Neural cell (in vitro differentiated cells): ENCODE data around the gene ZNF672. TPM values are rescaled to one million over a fixed set of nuclear protein-coding genes. Genes with fewer than 3 reads are reported as not detected.

Source experiments
- H2AFZ ChIP-seq: fragments of 200-600, 300-800 bp; sonication (generic), shearing (Covaris generic); 2 replicates; pipeline ENCODE4 v1.6.0; 2014; ENCODE audit warnings: low read depth, mild to moderate bottlenecking, antibody characterized with exemption, low read length, moderate library complexity
- H3F3A ChIP-seq: fragments of 200-600 bp; shearing (Covaris generic); 2 replicates; pipeline ENCODE4 v1.6.1; 2016; ENCODE audit warnings: mild to moderate bottlenecking, moderate library complexity, mixed read lengths, antibody characterized with exemption, low read length; ENCODE audit not compliant: insufficient read depth, poor library complexity, severe bottlenecking
- H3K27ac ChIP-seq: fragments of 200-600, 300-800 bp; sonication (generic), shearing (Covaris generic); 2 replicates; pipeline ENCODE4 v1.5.1; 2014; ENCODE audit warnings: mild to moderate bottlenecking, low read length, moderate library complexity
- H3K27me3 ChIP-seq: fragments of 300-800, 200-600 bp; sonication (generic), shearing (Covaris generic); 2 replicates; pipeline ENCODE4 v1.6.0; 2014; ENCODE audit warnings: mild to moderate bottlenecking, low read depth, low read length, moderate library complexity; ENCODE audit not compliant: insufficient read depth
- H3K36me3 ChIP-seq: fragments of 300-800, 200-600 bp; sonication (generic), shearing (Covaris generic); 2 replicates; pipeline ENCODE4 v1.5.1; 2014; ENCODE audit warnings: mild to moderate bottlenecking, antibody characterized with exemption, low read length, moderate library complexity; ENCODE audit not compliant: insufficient read depth
- H3K4me2 ChIP-seq: fragments of 300-800, 200-600 bp; sonication (generic), shearing (Covaris generic); 2 replicates; pipeline ENCODE4 v1.6.0; 2014; ENCODE audit warnings: mild to moderate bottlenecking, low read length
- H3K4me3 ChIP-seq: fragments of 300-800, 200-600 bp; sonication (generic), shearing (Covaris generic); 2 replicates; pipeline ENCODE4 v1.5.1; 2014; ENCODE audit warnings: mild to moderate bottlenecking, low read length, moderate library complexity
- H3K79me2 ChIP-seq: fragments of 200-600 bp; shearing (Covaris generic); replicated peaks from 2 replicates; pipeline ENCODE4 v1.6.0; 2014; ENCODE audit warnings: mild to moderate bottlenecking, low read length, moderate library complexity; ENCODE audit not compliant: insufficient read depth
- H3K9ac ChIP-seq: fragments of 300-800, 200-600 bp; sonication (generic), shearing (Covaris generic); 2 replicates; pipeline ENCODE4 v1.6.1; 2016; ENCODE audit warnings: mild to moderate bottlenecking, low read length, mixed read lengths
- H3K9me2 ChIP-seq: fragments of 200-600 bp; shearing (Covaris generic); 2 replicates; pipeline ENCODE4 v1.6.1; 2016; ENCODE audit warnings: mild to moderate bottlenecking, low read length, mixed read lengths; ENCODE audit not compliant: insufficient read depth
- H3K9me3 ChIP-seq: fragments of 200-600, 300-800 bp; sonication (generic), shearing (Covaris generic); 2 replicates; pipeline ENCODE4 v1.6.1; 2016; ENCODE audit warnings: mild to moderate bottlenecking, mixed run types, low read length, moderate library complexity, mixed read lengths
- H4K20me1 ChIP-seq: fragments of 200-600 bp; shearing (Covaris generic); 2 replicates; pipeline ENCODE4 v1.6.1; 2016; ENCODE audit warnings: mild to moderate bottlenecking, mixed run types; ENCODE audit not compliant: insufficient read depth
- EP300 ChIP-seq: fragments of 450-650 bp; conservative IDR thresholded peaks from 2 replicates; pipeline ENCODE4 v1.6.1; 2014; ENCODE audit warnings: antibody characterized with exemption, mild to moderate bottlenecking, moderate library complexity; ENCODE audit not compliant: poor library complexity, severe bottlenecking
- EZH2 ChIP-seq: fragments of 200-600, 300-800 bp; shearing (Covaris generic), sonication (generic); IDR thresholded peaks from 2 replicates; pipeline ENCODE4 v1.6.1; 2014; ENCODE audit warnings: antibody characterized with exemption, low read length, borderline replicate concordance, mild to moderate bottlenecking; ENCODE audit not compliant: insufficient read depth, poor library complexity, severe bottlenecking
- MXI1 ChIP-seq: fragments of 450-650 bp; conservative IDR thresholded peaks from 2 replicates; pipeline ENCODE4 v1.6.1; 2014; ENCODE audit warnings: antibody characterized with exemption, mild to moderate bottlenecking; ENCODE audit not compliant: poor library complexity, severe bottlenecking
- POLR2AphosphoS5 ChIP-seq: IDR thresholded peaks from 2 replicates; pipeline ENCODE4 v1.6.1; 2012
- RAD21 ChIP-seq: fragments of 450-650 bp; conservative IDR thresholded peaks from 2 replicates; pipeline ENCODE4 v1.6.1; 2014; ENCODE audit warnings: antibody characterized with exemption, mild to moderate bottlenecking, moderate library complexity
- SMC3 ChIP-seq: fragments of 450-650 bp; conservative IDR thresholded peaks from 2 replicates; pipeline ENCODE4 v1.6.1; 2014; ENCODE audit warnings: antibody characterized with exemption, mild to moderate bottlenecking, moderate library complexity; ENCODE audit not compliant: poor library complexity
- TAF1 ChIP-seq: IDR thresholded peaks from 2 replicates; pipeline ENCODE4 v1.6.1; 2012; ENCODE audit warnings: low read depth
- polyA plus RNA-seq: library from polyadenylated mRNA; depleted of rRNA; stranded (reverse); fragments of >200 nt; gene quantifications from 2 replicates; pipeline ENCODE4 v1.2.3, GENCODE V29; 2014
- TF ChIP-seq, protein P1 (sequence below): IDR thresholded peaks from 2 replicates; pipeline ENCODE4 v1.6.1; 2012; ENCODE audit warnings: borderline replicate concordance
- TF ChIP-seq, protein P2 (sequence below): fragments of 450-650 bp; IDR thresholded peaks from 2 replicates; pipeline ENCODE4 v1.5.1; 2014; ENCODE audit warnings: antibody characterized with exemption, mild to moderate bottlenecking, moderate library complexity; ENCODE audit not compliant: poor library complexity, severe bottlenecking

Gene ZNF672
- polyA plus RNA-seq, 1 donor from 2014 or later, result 22.9 TPM

DNA sequence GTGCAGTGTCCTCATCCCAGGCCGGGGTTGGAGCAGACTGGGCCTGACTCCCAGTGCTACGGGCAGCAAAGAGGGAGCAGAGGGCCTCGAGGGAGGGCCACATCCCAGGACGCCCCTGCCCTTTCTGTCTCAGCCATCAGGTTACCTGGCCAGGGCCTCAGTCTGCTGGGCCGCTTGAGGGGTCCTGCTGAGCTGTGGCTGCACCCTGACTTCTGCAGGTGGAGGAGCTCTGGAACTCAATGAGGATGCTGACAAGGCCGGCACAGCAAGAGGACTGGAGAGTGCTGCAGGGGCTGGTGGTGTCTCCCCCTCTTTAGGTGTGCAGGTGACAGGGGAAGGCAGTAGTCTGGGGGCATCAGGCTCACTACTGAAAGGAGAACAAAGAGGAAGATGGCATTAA lies 17.6 kb downstream of the ZNF672 start:
- Histone ChIP-seq H3K27me3 (no peaks in the 10 kb centered on the region), H4K20me1 (no peaks in the 10 kb centered on the region), H3K9me3 (no peaks in the 10 kb centered on the region), H3K27ac (no peak overlapping the region), H3K9me2 (no peaks in the 10 kb centered on the region), H2AFZ (no peak overlapping the region), H3F3A (no peaks in the 10 kb centered on the region), H3K4me3 (no peak overlapping the region), H3K4me2 (no peak overlapping the region), H3K36me3 (no peaks in the 10 kb centered on the region), H3K79me2 (no peaks in the 10 kb centered on the region), H3K9ac (no peak overlapping the region)
- TF ChIP-seq, protein P1, sequence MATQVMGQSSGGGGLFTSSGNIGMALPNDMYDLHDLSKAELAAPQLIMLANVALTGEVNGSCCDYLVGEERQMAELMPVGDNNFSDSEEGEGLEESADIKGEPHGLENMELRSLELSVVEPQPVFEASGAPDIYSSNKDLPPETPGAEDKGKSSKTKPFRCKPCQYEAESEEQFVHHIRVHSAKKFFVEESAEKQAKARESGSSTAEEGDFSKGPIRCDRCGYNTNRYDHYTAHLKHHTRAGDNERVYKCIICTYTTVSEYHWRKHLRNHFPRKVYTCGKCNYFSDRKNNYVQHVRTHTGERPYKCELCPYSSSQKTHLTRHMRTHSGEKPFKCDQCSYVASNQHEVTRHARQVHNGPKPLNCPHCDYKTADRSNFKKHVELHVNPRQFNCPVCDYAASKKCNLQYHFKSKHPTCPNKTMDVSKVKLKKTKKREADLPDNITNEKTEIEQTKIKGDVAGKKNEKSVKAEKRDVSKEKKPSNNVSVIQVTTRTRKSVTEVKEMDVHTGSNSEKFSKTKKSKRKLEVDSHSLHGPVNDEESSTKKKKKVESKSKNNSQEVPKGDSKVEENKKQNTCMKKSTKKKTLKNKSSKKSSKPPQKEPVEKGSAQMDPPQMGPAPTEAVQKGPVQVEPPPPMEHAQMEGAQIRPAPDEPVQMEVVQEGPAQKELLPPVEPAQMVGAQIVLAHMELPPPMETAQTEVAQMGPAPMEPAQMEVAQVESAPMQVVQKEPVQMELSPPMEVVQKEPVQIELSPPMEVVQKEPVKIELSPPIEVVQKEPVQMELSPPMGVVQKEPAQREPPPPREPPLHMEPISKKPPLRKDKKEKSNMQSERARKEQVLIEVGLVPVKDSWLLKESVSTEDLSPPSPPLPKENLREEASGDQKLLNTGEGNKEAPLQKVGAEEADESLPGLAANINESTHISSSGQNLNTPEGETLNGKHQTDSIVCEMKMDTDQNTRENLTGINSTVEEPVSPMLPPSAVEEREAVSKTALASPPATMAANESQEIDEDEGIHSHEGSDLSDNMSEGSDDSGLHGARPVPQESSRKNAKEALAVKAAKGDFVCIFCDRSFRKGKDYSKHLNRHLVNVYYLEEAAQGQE, result no peak
- TF ChIP-seq TAF1 (no peak), MXI1 (no peak), POLR2AphosphoS5 (no peak), SMC3 (no peak), RAD21 (no peak), EP300 (no peak), EZH2 (no peak)
- TF ChIP-seq, protein P2, sequence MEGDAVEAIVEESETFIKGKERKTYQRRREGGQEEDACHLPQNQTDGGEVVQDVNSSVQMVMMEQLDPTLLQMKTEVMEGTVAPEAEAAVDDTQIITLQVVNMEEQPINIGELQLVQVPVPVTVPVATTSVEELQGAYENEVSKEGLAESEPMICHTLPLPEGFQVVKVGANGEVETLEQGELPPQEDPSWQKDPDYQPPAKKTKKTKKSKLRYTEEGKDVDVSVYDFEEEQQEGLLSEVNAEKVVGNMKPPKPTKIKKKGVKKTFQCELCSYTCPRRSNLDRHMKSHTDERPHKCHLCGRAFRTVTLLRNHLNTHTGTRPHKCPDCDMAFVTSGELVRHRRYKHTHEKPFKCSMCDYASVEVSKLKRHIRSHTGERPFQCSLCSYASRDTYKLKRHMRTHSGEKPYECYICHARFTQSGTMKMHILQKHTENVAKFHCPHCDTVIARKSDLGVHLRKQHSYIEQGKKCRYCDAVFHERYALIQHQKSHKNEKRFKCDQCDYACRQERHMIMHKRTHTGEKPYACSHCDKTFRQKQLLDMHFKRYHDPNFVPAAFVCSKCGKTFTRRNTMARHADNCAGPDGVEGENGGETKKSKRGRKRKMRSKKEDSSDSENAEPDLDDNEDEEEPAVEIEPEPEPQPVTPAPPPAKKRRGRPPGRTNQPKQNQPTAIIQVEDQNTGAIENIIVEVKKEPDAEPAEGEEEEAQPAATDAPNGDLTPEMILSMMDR, result no peak

DNA sequence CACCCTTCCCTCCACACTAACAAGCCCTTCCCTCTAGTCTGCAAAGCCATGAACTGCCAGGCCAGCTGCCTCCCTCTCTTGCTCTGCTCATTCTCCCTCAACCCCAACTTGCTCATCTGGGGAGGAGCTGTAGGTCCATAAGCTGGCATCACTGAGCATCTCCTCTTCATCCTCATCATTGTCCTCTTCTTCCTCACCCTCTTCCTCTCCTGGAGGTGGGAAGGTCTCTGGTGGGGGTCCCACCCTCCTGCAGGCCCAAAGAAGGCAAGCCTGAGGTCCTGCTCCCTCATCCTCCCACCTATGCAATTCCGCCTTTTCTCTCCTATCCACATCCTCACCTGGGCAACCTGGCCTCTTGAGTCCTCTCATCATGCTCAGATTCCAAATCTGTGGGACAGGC lies 18.2 kb downstream of the ZNF672 start:
- H3K27me3 ChIP-seq, result no peaks in the 10 kb centered on the region
- no peak overlapping the region for H3K4me3 ChIP-seq
- H2AFZ ChIP-seq, result no peak overlapping the region
- no peak overlapping the region for H3K9ac ChIP-seq
- no peaks in the 10 kb centered on the region for H3F3A ChIP-seq
- no peaks in the 10 kb centered on the region for H3K36me3 ChIP-seq
- TF ChIP-seq SMC3, result no peak
- TF ChIP-seq, protein P1, result no peak
- no peak for TF ChIP-seq RAD21
- no peak for TF ChIP-seq EZH2
- TF ChIP-seq EP300, result no peak
- H3K9me3 ChIP-seq, result no peaks in the 10 kb centered on the region
- no peak overlapping the region for H3K27ac ChIP-seq
- H3K4me2 ChIP-seq, result no peak overlapping the region
- no peaks in the 10 kb centered on the region for H3K79me2 ChIP-seq
- H3K9me2 ChIP-seq, result no peaks in the 10 kb centered on the region
- H4K20me1 ChIP-seq, result no peaks in the 10 kb centered on the region
